GM18502 (cell line): ENCODE measurements around the gene MTPN.

Experiments used
- ATAC-seq: cut with Tn5 transposase; IDR thresholded peaks from one replicate; pipeline ENCODE4 v1.9.1; 2021; ENCODE audit warnings: mild to moderate bottlenecking; ENCODE audit not compliant: unreplicated experiment, poor library complexity

MTPN gene

DNA sequence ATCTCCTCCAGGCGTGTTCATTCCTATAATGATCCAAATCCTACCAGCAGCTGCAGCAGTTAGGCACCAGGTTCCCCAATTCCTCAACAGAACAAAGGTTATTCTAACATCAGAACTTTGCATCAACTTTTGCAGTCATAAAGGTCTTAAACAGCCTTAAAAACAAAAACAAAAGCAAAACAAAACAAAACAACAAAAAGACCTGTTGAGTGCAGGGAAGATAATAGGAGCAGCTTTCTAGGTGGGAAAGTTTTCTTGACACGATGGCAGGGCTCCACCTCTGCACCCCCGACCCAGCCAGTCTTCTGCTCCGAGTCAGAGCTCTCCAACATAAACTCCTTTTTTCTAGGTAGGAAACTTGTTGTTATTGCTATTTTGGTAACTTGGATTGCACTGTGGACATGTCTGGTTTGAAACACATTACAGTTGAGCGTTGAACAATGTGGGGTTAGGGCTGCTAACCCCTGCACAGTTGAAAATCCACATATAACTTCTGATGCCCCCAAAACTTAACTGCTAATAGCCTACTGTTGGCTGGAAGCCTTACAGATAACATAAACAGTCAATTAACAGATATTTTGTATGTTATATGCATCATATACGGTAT is 77.6 kb downstream of the MTPN start:
- ATAC-seq, result no peak

- no peak for ATAC-seq
Measured at GRCh38 chr7:135898226-135898625, 78.9 kb downstream of the MTPN start.

DNA sequence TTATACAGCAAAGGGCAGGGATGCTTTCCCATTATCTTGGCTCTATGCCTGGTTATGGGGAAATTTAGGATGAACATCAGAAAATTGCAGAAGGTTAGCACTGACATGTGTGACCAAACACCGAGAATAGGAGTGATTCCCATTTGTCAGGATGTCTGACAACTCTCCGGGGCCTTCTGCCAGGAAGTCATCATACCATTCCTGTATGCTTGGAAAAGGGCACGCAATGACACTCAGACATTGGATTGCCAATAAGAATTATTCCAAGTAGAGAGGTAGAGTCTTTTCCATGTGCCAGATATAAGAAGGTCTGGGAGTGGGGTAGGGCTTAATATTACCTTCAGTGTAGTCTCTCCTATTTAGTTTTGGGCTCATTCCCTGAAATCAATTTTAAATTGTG is 82.3 kb downstream of the MTPN start:
- ATAC-seq, result no peak

DNA sequence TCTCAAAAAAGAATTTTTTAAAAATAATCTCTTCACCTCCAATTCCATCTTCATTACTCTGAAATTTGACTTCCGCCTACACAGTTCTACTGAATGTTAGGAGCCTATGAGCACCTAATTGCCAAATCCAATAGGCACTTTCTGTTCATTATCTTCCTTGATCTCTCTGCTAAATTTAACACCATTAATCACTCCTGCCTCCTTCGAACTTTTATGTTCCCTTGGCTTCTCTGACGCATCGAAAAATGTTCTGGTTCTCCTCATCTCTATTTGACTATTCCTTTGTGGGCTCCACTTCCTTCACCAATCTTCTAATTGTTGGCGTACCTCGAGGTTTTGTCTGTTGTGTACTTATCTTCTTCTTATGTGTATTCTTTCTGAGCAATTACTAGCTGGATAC is 87.3 kb downstream of the MTPN start:
- no peak for ATAC-seq

DNA sequence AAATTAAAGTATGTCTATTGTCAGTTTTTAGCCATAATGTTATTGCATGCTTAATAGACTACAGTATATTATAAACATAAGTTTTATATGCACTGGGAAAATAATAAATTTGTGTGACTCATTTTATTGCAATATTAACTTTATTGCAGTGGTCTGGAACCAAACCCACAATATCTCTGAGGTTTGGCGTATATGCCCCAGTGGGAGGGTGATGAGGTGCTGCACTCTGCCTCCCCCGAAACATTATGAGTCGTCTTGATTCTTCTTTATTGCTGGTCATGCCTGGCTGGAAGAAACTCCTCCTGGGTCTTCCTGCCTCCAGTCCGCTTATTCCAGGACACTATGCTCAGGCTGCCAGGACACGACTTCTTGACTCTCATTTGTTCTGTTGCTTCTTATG is 88.4 kb downstream of the MTPN start:
- no peak for ATAC-seq

GRCh38 chr7:135886345-135887132 is 90.6 kb downstream of the MTPN start:
- ATAC-seq, result peak; percentile 58

- no peak for ATAC-seq
Measured at GRCh38 chr7:135884495-135885232, 92.5 kb downstream of the MTPN start.

DNA sequence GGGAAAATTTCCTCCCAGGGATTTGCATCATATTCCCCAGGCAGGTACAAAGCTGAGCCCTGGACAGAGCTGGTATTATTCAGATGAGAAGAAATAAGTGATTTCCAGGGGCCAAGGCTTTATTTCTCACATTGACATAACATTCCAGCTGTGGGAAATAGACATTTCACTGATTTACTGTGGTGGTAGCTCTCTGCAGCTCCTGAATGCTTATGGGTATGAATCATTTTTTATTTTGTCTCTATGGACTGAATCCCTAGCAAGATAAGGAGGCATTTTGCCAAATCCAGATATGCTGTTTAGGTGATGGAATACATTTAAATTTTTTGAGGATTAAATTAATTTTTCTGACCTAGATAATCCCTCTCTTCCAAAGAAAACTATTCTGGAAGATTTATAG is 97.9 kb downstream of the MTPN start:
- no peak for ATAC-seq

DNA sequence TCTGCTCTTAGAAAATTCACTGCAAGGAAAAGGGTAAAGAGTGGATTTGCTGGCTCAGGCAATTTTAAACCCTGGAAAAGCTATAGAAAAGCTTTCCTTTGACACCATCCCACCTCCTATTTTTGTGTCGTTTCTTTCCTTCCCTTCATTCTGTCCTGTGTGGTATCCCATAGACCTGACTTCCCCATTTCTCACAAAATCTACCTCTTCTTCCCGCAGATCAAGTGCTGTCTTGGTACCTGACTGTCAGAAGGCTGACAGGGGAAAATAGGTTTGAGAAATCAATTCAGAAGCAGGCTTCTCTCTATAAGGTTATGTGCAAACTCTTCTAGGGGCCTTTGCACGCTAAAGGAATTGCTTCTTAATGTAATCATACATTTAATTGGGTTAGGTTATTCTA is 98.9 kb downstream of the MTPN start:
- ATAC-seq, result no peak

GRCh38 chr7:135877805-135878204 is 99.4 kb downstream of the MTPN start:
- ATAC-seq, result peak; percentile 72
